Mucosa of gallbladder (tissue), 1 donor: ENCODE measurements around the gene SLC12A5. TPM values are rescaled to one million over a fixed set of nuclear protein-coding genes. Genes with fewer than 3 reads are reported as not detected.

ENCODE experiments used
- DNase-seq: peaks from one replicate; pipeline ENCODE4 v3.0.0-alpha.2; 2020; ENCODE audit warnings: low spot score
- total RNA-seq: library from RNA; stranded (reverse); gene quantifications from one replicate; pipeline ENCODE4 v1.2.1, GENCODE V29; 2021
- donor health status: DM: no; HTN: no; CAD: no.

SLC12A5 gene
- total RNA-seq, 1 donor from 2014 or later = 0.32 TPM

- DNase-seq = peak; percentile 42
These were observed 1.7 kb upstream of the SLC12A5 start for GRCh38 chr20:46027245-46027853.

GRCh38 chr20:46028110-46028509 lies 905 bp upstream of the SLC12A5 start:
- DNase-seq = no peak

DNA sequence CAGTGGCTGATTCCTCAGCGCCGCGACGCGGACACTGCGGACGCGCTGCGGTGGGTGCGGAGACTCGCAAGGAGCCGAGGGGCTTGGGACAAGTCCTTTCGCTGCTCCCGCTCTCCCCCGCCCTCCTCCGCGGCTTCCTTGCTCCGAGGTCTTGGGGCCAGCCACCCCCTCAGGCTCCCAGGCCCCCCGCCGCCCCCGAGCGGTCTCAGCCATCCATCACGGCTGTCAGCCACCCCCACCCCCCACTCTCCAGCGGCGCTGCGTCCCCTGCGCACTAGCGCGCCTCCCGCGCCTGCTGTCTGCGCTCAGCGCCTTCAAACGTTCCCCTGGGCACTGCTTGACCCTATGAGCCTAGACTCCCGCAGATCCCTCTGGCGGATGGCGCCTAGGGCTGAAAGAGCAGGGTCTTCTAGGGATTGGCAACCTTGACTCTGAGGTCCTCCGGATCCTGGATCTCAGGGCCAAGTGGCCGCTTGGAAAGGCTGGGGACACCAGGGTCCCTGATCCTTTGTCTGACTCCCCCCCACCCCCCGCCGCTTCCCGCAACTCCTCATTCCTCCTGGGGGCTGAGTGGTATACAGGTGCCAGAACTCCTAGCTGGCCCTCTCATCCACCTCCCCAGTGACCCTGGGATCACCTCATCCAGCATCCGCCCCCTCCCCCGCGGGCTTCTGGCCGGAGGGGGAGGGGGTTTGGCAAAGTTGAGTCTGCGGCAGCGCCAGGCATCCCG lies 1.4 kb downstream of the SLC12A5 start:
- DNase-seq = no peak

DNA sequence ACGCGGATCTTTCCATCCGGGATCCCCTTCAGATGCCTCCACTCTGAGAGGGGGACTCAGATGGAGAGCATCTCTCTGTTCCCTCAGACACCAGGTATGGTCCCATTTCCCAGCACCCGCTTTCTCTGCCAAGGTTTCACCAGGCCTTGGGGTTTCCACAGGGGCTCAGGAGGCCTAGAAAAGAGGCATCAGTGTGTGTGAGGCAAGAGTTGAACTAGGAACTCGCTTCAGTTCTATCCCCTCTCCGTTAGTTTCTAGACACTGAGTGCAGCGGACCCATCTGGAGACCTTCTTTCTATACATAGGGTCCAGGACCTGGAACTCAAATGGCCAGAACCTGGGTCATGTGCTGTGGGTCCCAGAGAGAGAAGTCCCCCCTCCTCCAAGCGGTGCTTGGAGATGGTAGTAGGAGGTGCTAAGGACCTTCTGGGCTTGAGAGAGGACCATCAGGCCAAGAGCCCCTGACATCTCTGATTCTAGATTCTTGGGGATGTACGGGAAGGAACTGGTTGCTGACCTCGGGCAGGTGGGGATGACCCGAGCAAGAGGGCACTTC lies 2.1 kb downstream of the SLC12A5 start:
- DNase-seq = no peak

GRCh38 chr20:46031701-46032254 lies 2.8 kb downstream of the SLC12A5 start:
- no peak for DNase-seq

DNA sequence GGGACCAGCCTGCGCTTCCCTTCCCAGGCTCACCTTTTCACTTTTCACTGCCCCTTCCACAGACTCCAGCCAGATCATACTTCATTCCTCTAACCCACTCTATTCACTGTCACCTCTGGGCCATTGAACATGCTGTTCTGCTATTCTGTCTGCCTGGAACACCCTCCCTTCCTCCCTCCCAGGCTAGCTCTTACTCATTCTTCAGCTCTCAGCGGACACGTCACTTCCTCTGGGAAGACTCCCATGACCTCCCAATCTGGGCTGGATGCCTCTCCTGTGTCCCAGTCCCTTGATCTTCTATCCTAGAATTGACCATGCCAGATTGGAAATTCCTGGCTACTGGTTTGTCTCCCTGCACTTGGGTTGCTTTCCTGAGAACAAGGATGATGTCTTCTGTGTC lies 5.0 kb downstream of the SLC12A5 start:
- DNase-seq = no peak

- DNase-seq = no peak
These were observed 6.2 kb downstream of the SLC12A5 start for GRCh38 chr20:46035253-46035652.

GRCh38 chr20:46035713-46036112 lies 6.7 kb downstream of the SLC12A5 start:
- DNase-seq = no peak

- DNase-seq = no peak
These were observed 7.4 kb downstream of the SLC12A5 start for GRCh38 chr20:46036370-46036769.

DNA sequence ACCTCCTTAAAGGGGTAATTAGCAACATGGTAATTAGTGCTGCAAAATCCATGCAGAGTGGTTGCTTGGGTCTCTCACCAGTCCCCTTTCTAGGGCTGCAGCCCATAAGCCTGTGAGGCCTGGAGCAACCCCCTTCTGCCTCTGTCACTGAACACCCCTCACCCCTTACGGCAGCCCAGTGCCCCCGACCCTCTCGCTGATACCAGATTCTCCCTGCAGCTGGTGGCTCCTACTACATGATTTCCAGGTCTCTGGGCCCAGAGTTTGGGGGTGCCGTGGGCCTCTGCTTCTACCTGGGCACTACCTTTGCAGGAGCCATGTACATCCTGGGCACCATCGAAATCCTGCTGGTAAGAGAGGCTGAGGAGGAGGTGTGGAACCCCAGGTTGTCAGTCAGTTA lies 8.0 kb downstream of the SLC12A5 start:
- no peak for DNase-seq

DNA sequence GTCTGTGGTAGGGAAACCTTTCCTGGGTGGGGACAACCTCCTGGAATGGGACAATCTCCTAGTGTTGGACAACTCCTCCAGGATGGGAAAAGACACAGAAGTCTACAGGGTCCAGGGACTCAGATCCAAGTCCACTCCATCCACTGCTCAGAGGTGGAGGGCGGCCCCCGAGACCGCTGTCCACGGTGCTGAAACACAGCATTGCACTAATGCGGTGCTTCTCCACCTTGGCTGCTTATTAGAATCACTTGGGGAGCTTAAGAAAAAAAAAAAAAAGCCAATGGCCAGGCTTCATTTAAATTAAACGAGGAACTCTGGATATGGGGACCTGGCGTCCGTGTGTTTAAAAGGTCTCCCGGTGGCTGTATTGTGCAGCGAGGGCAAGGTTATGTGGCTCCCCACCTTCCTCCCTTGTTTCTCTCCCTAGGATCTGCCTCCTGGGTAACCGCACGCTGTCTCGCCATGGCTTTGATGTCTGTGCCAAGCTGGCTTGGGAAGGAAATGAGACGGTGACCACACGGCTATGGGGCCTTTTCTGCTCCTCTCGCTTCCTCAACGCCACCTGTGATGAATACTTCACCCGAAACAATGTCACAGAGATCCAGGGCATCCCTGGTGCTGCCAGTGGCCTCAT lies 12.0 kb downstream of the SLC12A5 start:
- peak; percentile 19 for DNase-seq

DNA sequence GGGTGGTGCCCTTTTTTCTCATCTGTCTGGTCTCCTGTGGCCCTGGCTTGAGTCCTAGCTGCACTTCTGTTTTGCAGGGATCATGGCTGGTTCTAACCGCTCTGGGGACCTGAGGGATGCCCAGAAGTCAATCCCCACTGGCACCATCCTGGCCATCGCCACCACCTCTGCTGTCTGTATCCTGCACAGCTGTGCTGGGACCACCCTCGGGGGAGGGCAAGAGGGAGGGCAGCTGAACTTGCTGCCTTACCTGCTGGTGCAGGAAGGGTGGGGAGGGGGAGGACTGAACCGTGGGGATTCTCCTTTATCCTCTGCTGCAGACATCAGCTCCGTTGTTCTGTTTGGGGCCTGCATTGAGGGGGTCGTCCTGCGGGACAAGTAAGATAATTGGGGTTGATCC lies 14.5 kb downstream of the SLC12A5 start:
- no peak for DNase-seq

DNA sequence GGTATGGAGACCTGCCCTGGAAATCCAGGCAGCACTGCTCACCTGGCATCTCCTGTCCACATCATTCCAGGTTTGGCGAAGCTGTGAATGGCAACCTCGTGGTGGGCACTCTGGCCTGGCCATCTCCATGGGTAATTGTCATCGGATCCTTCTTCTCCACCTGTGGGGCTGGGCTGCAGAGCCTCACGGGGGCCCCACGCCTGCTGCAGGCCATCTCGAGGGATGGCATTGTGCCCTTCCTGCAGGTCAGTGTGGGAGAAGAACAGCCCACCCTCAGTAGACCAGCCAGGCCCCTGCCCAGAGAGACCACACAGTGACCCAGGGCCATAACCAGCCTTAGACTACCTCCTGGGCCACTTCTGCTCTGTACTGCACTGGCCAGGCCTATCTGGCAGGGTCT lies 15.9 kb downstream of the SLC12A5 start:
- no peak for DNase-seq

GRCh38 chr20:46046588-46047310 lies 17.7 kb downstream of the SLC12A5 start:
- DNase-seq = no peak

DNA sequence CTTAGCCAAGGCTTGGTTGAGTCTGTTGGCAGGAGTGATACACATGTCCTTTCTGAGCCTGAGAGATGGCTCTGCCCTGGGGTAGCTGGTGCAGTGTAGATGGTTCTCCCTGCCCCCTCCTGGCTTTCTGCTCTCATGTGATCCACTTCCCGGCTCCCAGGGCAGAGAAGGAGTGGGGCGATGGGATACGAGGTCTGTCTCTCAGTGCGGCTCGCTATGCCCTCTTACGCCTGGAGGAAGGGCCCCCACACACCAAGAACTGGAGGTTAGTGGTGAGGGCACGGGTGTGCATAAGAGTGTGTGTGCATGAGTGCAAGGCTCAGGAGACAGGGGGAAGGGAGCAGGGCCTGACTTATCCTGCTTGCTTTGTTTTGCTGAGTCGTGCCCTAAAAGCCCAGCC lies 18.8 kb downstream of the SLC12A5 start:
- no peak for DNase-seq

DNA sequence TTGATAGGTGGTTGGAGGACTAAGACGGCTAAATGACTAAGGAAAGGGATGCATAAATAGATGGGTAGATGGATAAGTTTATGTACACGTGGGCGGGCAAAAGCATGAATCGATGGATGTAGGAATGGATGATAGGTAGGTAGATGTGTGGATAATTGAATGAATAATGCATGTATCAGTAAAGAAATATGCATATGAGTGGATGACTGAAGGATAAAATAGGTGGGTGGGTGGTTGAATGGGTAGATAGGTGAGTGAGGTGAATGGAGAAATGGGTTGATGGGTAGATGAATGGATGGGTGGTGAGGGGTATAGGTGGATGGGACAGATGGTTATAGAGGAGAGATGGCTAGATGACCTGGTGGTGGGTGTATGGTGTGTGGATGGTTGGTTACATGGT lies 20.2 kb downstream of the SLC12A5 start:
- no peak for DNase-seq

- DNase-seq = no peak
These were observed 20.8 kb downstream of the SLC12A5 start for GRCh38 chr20:46049815-46050214.

DNA sequence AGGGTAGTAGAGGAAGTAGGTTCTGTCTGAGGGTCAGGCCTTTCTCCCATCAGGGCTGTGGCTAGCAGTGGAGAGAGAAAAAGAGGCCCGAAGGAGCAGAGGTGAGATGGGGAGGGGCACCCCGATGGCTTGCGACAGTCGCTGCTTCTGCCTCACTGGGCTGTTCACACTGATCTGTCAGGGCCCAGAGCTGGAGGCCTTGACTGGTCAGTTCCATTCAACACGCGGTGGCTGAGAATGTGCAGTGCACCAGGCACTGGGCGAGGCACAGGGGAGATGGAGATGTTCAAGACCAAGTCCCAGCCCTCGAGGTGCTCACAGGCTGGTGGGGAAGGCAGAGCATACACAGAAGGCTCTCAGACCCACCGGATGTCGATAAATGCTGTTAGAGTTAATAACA lies 21.4 kb downstream of the SLC12A5 start:
- no peak for DNase-seq

DNA sequence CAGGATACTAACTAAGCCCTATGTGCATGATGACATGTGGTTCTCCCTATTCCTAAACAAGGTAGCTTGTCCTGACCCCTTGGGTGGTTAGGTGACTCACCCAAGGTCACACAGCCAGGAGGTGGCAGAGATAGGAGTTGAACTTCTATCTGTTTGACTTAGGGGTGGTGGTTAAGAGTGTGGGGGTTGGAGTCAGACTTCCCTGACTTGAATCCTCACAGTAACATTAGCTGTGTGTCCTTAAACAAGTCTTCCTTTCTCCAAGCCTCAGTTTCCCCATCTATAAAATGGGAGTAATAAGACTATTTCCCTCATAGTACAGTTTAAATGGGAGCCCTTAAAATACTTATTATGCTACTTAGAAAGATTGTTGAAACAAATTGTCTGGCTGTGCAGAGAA lies 21.9 kb downstream of the SLC12A5 start:
- no peak for DNase-seq

DNA sequence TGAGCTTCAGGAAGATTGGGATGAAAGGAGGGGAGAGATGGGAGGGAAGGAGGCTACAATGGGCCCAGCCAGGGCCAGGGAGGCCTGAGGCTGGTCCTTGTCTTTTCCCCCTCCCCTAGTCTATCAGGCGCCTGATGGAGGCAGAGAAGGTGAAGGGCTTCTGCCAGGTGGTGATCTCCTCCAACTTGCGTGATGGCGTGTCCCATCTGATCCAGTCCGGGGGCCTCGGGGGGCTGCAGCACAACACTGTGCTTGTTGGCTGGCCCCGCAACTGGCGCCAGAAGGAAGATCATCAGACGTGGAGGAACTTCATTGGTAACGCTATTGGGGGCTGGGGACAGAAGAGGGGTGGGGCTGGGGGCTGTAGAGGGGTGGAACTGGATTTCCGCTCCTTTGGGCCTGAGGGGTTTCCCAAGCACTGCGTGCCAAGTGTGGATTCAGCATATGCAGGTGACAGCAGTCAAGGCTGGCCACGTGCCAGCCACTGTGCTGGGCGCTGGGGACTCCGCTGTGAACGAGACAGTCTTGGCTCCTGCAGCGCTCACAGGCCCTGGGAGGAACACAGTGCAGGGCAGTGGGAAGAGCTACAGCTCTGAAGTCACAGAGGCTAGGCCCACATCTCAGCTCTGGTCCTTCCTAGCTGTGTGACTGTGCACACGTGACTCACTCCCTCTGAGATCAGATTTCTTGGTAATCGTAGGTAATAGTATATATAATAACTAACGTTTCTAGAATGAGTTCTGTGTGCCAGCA lies 22.7 kb downstream of the SLC12A5 start:
- DNase-seq = no peak

- DNase-seq = no peak
These were observed 24.4 kb downstream of the SLC12A5 start for GRCh38 chr20:46053416-46053815.
